Caki2 (cell line): Measurements from ENCODE around the gene MPO. TPM values are rescaled to one million over a fixed set of nuclear protein-coding genes. Genes with fewer than 3 reads are reported as not detected.

Source experiments
- DNase-seq: peaks from one replicate; pipeline ENCODE4 v3.0.0-alpha.2; 2015; ENCODE audit warnings: low read depth
- in situ Hi-C: cut with HindIII; loops from 2 replicates; pipeline ENCODE4 v1.10.0; 2016; ENCODE audit warnings: low sequenced_read_pairs, low pct_unique_long_range_greater_than_20kb, mixed read lengths
- total RNA-seq: library from RNA; depleted of rRNA; stranded (reverse); fragments of >200 nt; shearing (Covaris generic); gene quantifications from 2 replicates; pipeline ENCODE4 v1.2.3, GENCODE V29; 2014; ENCODE audit warnings: low replicate concordance

Gene MPO
- total RNA-seq, 1 experiment from 2014 or later: not detected

- DNase-seq: no peak
- in situ Hi-C loops: no loop called here
These were observed 30.3 kb downstream of the MPO start for GRCh38 chr17:58250344-58251011.

- DNase-seq: peak; percentile 48
- in situ Hi-C loops: no loop called here
These were observed 31.2 kb downstream of the MPO start for GRCh38 chr17:58249270-58250133.

GRCh38 chr17:58248955-58249269 lies 31.8 kb downstream of the MPO start:
- in situ Hi-C loops: no loop called here
- no peak for DNase-seq

GRCh38 chr17:58247511-58248363 lies 33.0 kb downstream of the MPO start:
- in situ Hi-C loops: no loop called here
- DNase-seq: no peak

GRCh38 chr17:58246781-58247180 lies 34.0 kb downstream of the MPO start:
- in situ Hi-C loops: no loop called here

GRCh38 chr17:58246104-58246740 lies 34.5 kb downstream of the MPO start:
- DNase-seq: no peak
- in situ Hi-C loops: no loop called here

More at GRCh38 chr17:58246781-58247180, 34.0 kb downstream of the MPO start:
- DNase-seq: no peak

- in situ Hi-C loops: no loop called here
- DNase-seq: no peak
These were observed 35.2 kb downstream of the MPO start for GRCh38 chr17:58245428-58246103.

GRCh38 chr17:58244963-58245362 lies 35.8 kb downstream of the MPO start:
- in situ Hi-C loops: no loop called here
- no peak for DNase-seq

GRCh38 chr17:58242171-58242784 lies 38.5 kb downstream of the MPO start:
- no peak for DNase-seq
- in situ Hi-C loops: no loop called here

GRCh38 chr17:58239987-58240386 lies 40.7 kb downstream of the MPO start:
- DNase-seq: no peak
- in situ Hi-C loops: no loop called here

GRCh38 chr17:58238147-58238634 lies 42.5 kb downstream of the MPO start, which contains the start of gene LPO:
LPO (plus strand) TSS chr17:58238584; CDS start chr17:58242980, 4,396 bp downstream.
- in situ Hi-C loops: no loop called here
- DNase-seq: no peak

GRCh38 chr17:58236394-58236793 lies 44.3 kb downstream of the MPO start:
- no peak for DNase-seq

GRCh38 chr17:58235821-58236220 lies 44.9 kb downstream of the MPO start:
- in situ Hi-C loops: no loop called here
- no peak for DNase-seq

More at GRCh38 chr17:58236394-58236793, 44.3 kb downstream of the MPO start:
- in situ Hi-C loops: no loop called here

- in situ Hi-C loops: no loop called here
- DNase-seq: no peak
These were observed 46.2 kb downstream of the MPO start for GRCh38 chr17:58234512-58234911.

GRCh38 chr17:58233543-58233942 lies 47.2 kb downstream of the MPO start:
- DNase-seq: no peak
- in situ Hi-C loops: no loop called here

GRCh38 chr17:58232707-58233156 lies 48.0 kb downstream of the MPO start:
- DNase-seq: peak; percentile 10
- in situ Hi-C loops: no loop called here

GRCh38 chr17:58231641-58232040 lies 49.1 kb downstream of the MPO start:
- in situ Hi-C loops: no loop called here
- no peak for DNase-seq
